Lung (tissue), 12 donors: Measurements from ENCODE around the gene NFATC2. TPM values are rescaled to one million over a fixed set of nuclear protein-coding genes. Genes with fewer than 3 reads are reported as not detected.
A peak's percentile ranks its signal among the peaks of the same experiment; 100 is the strongest.

ENCODE experiments used
- ATAC-seq: fragments of 200-7000 bp; cut with Tn5 transposase; one replicate; pipeline ENCODE4 v1.9.1; 2020; ENCODE audit warnings: moderate number of reproducible peaks; ENCODE audit not compliant: insufficient read depth, low FRiP score
- DNase-seq, 3 donors: peaks; one replicate each; pipeline ENCODE4 v3.0.0-alpha.2; 2013 to 2017
- H3K27ac ChIP-seq, 2 donors: one replicate each; pipeline ENCODE4 v1.5.1; 2013; ENCODE audit warnings: mild to moderate bottlenecking in 2 of 2, moderate library complexity in 2 of 2, control low read depth in 1 of 2, inconsistent platforms in 1 of 2, low read depth in 1 of 2, low read length in 1 of 2
- H3K27me3 ChIP-seq, 3 donors: one replicate each; pipeline ENCODE4 v1.5.1; 2013; ENCODE audit warnings: low read length in 2 of 3; ENCODE audit not compliant: control insufficient read depth in 3 of 3, insufficient read depth in 3 of 3
- H3K36me3 ChIP-seq, 4 donors: one replicate each; pipeline ENCODE4 v1.5.1; 2013; ENCODE audit warnings: low read length in 4 of 4, mild to moderate bottlenecking in 1 of 4, moderate library complexity in 1 of 4; ENCODE audit not compliant: control insufficient read depth in 4 of 4, insufficient read depth in 4 of 4
- H3K4me1 ChIP-seq, 5 donors: one replicate each; pipeline ENCODE4 v1.5.1; 2013; ENCODE audit warnings: low read length in 5 of 5, mild to moderate bottlenecking in 2 of 5, moderate library complexity in 1 of 5; ENCODE audit not compliant: control insufficient read depth in 5 of 5, insufficient read depth in 5 of 5
- H3K4me3 ChIP-seq: one replicate; pipeline ENCODE4 v1.5.1; 2013; ENCODE audit warnings: mild to moderate bottlenecking, control low read depth, moderate library complexity
- H3K9ac ChIP-seq, 2 donors: one replicate each; pipeline ENCODE4 v1.5.1; 2013; ENCODE audit warnings: low read length in 2 of 2, control low read depth in 1 of 2; ENCODE audit not compliant: insufficient read depth in 1 of 2
- H3K9me3 ChIP-seq, 4 donors: one replicate each; pipeline ENCODE4 v1.5.1; 2013; ENCODE audit warnings: low read length in 3 of 4, mild to moderate bottlenecking in 1 of 4, moderate library complexity in 1 of 4; ENCODE audit not compliant: control insufficient read depth in 4 of 4, insufficient read depth in 3 of 4
- WGBS, 2 donors: extraction: QIAGEN DNeasy Blood & Tissue Kit; methylation state at CpG; one replicate each; pipeline ENCODE4 v1.1.7; 2013; 5-methylcytosine and 5-hydroxymethylcytosine counted together
- polyA plus RNA-seq, 2 donors: library from polyadenylated mRNA; stranded (reverse); fragments of 200-250 nt; gene quantifications; one replicate each; pipeline ENCODE4 v1.2.1, GENCODE V29; 2013
- total RNA-seq, 2 donors: library from RNA; depleted of rRNA in 1 of 2; stranded (reverse); fragments of >200 nt in 1 of 2; gene quantifications; one replicate each; pipeline ENCODE4 v1.2.1, GENCODE V29; 2014 to 2021
- TF ChIP-seq, protein P1 (sequence below): IDR thresholded peaks from 2 replicates; pipeline ENCODE4 v1.5.1; 2012; ENCODE audit warnings: mild to moderate bottlenecking; ENCODE audit errors: control extremely low read depth, extremely low read depth
- donor health status: control.
- donor health status: control.
- donor health status: Bipolar disorder and iron deficiency.
- donor health status: healthy.
- donor health status: DM: yes; HTN: yes; CAD: no.

Gene NFATC2
- total and polyA plus RNA-seq, 4 donors = 1.3 to 8.7 (median 4.7) TPM

DNA sequence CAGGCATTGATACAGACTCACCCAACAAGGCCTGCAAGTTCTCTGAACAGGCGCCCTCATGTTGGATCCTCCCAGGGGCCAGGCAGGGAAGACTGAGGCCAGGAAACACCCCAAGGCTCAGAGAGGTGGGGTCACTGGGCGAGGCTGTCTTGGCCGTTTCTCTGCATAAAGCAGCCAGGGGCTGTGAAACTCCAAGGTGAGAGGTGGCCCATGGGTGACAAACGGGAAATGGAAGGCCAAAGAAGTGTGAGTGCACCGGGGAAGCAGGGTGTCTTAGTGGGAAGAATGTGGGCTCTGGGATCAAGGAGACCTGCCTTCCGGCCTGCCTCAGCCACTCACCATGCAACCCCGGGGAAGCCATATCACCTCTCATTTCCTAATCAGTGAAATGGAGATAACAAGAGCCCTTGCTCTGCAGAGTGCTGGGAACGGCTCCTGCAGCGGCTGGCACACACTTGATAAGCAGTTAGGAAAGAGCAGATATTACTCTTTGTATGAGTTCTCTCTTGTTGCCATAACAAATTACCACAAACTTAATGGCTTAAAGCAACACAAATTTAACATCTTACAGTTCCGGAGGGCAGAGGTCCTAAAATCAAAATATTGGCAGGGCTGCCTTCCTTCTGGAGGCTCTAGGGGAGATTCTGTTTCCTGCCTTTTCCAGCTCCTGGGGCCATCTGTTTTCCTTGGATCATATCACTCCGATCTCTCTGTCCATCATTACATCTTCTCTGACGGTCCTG, 168.6 kb downstream of the NFATC2 start:
- no peak for ATAC-seq
- H3K9ac ChIP-seq = no peak overlapping the region

DNA sequence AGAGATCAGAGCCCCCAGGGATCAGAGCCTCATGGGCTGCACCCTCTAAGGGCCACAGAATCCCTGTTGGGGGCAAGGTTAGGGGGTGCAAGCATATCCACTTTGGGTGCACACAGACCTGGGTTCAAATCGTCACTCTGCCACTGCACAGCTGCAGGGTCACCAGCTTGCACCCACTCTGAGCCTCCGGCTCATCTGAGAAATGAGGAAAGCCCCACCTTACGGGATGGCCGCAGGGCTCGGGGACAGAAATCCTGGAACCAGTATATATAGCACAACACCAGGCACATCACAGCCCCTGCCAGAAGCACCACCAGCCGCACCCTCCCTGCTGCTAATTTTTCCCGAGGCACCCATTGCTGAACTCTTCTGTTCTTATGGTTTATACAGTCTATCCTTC, 169.6 kb downstream of the NFATC2 start:
- no peaks in the 10 kb centered on the region for H3K9me3 ChIP-seq
- H3K9ac ChIP-seq = no peak overlapping the region
- ATAC-seq (no peak), DNase-seq (no peak)
- WGBS, 2 donors = 78 to 79% methylated on average over 7 of the region's 7 CpGs
- H3K27me3 ChIP-seq = no peaks in the 10 kb centered on the region
- no peak overlapping the region for H3K4me3 ChIP-seq
- H3K36me3 ChIP-seq = no peaks in the 10 kb centered on the region
- H3K27ac ChIP-seq = no peak overlapping the region
- TF ChIP-seq, protein P1, sequence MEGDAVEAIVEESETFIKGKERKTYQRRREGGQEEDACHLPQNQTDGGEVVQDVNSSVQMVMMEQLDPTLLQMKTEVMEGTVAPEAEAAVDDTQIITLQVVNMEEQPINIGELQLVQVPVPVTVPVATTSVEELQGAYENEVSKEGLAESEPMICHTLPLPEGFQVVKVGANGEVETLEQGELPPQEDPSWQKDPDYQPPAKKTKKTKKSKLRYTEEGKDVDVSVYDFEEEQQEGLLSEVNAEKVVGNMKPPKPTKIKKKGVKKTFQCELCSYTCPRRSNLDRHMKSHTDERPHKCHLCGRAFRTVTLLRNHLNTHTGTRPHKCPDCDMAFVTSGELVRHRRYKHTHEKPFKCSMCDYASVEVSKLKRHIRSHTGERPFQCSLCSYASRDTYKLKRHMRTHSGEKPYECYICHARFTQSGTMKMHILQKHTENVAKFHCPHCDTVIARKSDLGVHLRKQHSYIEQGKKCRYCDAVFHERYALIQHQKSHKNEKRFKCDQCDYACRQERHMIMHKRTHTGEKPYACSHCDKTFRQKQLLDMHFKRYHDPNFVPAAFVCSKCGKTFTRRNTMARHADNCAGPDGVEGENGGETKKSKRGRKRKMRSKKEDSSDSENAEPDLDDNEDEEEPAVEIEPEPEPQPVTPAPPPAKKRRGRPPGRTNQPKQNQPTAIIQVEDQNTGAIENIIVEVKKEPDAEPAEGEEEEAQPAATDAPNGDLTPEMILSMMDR = no peak
- peaks cover 0 to 7% (median 5%) of the 10 kb centered on the region in 5 donors for H3K4me1 ChIP-seq

More for the DNA sequence above, 168.6 kb downstream of the NFATC2 start:
- H3K27me3 ChIP-seq = no peaks in the 10 kb centered on the region
- WGBS, 2 donors = 50 to 65% methylated on average over 12 of the region's 12 CpGs
- TF ChIP-seq, protein P1 = no peak
- peak; percentile 64 to 74 (median 74) for DNase-seq
- peak overlapping the region in 1 of 2 donors; percentile 13 for H3K27ac ChIP-seq
- peaks cover 0 to 7% (median 5%) of the 10 kb centered on the region in 5 donors for H3K4me1 ChIP-seq
- H3K4me3 ChIP-seq = no peak overlapping the region
- no peaks in the 10 kb centered on the region for H3K36me3 ChIP-seq
- H3K9me3 ChIP-seq = no peaks in the 10 kb centered on the region

DNA sequence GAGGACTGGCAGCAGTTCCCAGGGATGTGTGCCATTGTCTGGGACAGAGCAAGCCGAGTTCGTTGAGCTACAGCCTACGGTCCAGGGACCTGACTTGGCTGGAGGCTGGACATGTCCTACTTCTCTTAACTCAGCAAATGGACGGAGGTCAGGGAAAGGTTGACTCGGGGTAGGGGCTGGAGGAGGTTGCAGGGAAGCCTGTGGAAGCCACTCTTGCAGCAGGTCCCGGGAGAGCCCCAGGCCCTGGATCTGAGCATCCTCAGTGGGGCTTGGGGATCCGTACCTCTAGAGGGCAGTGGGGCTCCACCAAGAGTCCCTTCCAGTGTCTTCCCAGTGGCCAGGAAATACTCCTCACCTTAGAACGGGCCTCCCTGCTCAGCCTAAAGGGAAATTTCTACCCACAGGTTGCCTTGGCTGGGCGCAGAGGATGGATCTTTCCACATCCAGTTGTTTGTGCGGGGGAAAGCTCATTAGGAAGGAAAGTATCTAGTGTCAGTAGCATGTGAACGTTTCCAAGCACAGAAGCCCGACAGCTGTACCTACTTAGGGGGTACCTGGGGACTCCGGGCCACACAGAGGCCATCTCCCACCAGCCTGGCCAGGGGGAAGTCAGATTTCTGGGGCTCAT, 170.2 kb downstream of the NFATC2 start:
- ATAC-seq (peak; percentile 79), DNase-seq (peak; percentile 73 to 79 (median 74))
- Histone ChIP-seq H3K27ac (no peak overlapping the region), H3K4me1 (peaks cover 0 to 7% (median 5%) of the 10 kb centered on the region in 5 donors), H3K4me3 (no peak overlapping the region), H3K27me3 (no peaks in the 10 kb centered on the region), H3K9ac (no peak overlapping the region), H3K9me3 (no peaks in the 10 kb centered on the region), H3K36me3 (no peaks in the 10 kb centered on the region)
- TF ChIP-seq, protein P1 = peak; percentile 58
- WGBS, 2 donors = 46 to 52% methylated on average over 13 of the region's 13 CpGs
